H9 (cell line): ENCODE measurements around the gene CAMP. TPM values are rescaled to one million over a fixed set of nuclear protein-coding genes. Genes with fewer than 3 reads are reported as not detected.

Source experiments
- DNase-seq: peaks from one replicate; pipeline ENCODE4 v3.0.0-alpha.2; 2017
- H2AFZ ChIP-seq: one replicate; pipeline ENCODE4 v1.6.1; 2013; ENCODE audit warnings: mild to moderate bottlenecking, low read length, control low read depth, moderate library complexity
- H2AK5ac ChIP-seq: 2 replicates; pipeline ENCODE4 v1.6.1; 2013; ENCODE audit warnings: low read length, control low read depth, mixed read lengths; ENCODE audit not compliant: insufficient read length
- H2BK120ac ChIP-seq: one replicate; pipeline ENCODE4 v1.6.1; 2013; ENCODE audit warnings: low read depth, mild to moderate bottlenecking, low read length, control low read depth, inconsistent platforms; ENCODE audit not compliant: poor library complexity, severe bottlenecking
- H2BK12ac ChIP-seq: 2 replicates; pipeline ENCODE4 v1.6.1; 2013; ENCODE audit warnings: low read length, control low read depth, mixed read lengths, low read depth; ENCODE audit not compliant: insufficient read length
- H2BK15ac ChIP-seq: 2 replicates; pipeline ENCODE4 v1.6.1; 2013; ENCODE audit warnings: low read depth, low read length, control low read depth
- H2BK20ac ChIP-seq: one replicate; pipeline ENCODE4 v1.6.1; 2013; ENCODE audit warnings: low read depth, mild to moderate bottlenecking, low read length, control low read depth, inconsistent platforms; ENCODE audit not compliant: poor library complexity, severe bottlenecking
- H2BK5ac ChIP-seq: 2 replicates; pipeline ENCODE4 v1.6.1; 2013; ENCODE audit warnings: low read length, control low read depth, mixed read lengths; ENCODE audit not compliant: insufficient read length
- H3K14ac ChIP-seq: 2 replicates; pipeline ENCODE4 v1.6.1; 2013; ENCODE audit warnings: low read length, control low read depth; ENCODE audit not compliant: insufficient read depth
- H3K18ac ChIP-seq: 2 replicates; pipeline ENCODE4 v1.6.1; 2013; ENCODE audit warnings: low read depth, mild to moderate bottlenecking, mixed read lengths, low read length, control low read depth; ENCODE audit not compliant: insufficient read length
- H3K23ac ChIP-seq: 2 replicates; pipeline ENCODE4 v1.6.1; 2013; ENCODE audit warnings: low read length, control low read depth, mixed read lengths, low read depth; ENCODE audit not compliant: insufficient read length
- H3K23me2 ChIP-seq: 2 replicates; pipeline ENCODE4 v1.6.1; 2013; ENCODE audit warnings: low read depth, mild to moderate bottlenecking, mixed read lengths, low read length, control low read depth; ENCODE audit not compliant: insufficient read length, poor library complexity, severe bottlenecking
- H3K27ac ChIP-seq: 2 replicates; pipeline ENCODE4 v1.5.1; 2013; ENCODE audit warnings: low read length, control low read depth, mixed read lengths, low read depth; ENCODE audit not compliant: insufficient read length
- H3K27me3 ChIP-seq: 2 replicates; pipeline ENCODE4 v1.6.1; 2013; ENCODE audit warnings: low read length, control low read depth, inconsistent platforms; ENCODE audit not compliant: insufficient read depth
- H3K4ac ChIP-seq: 2 replicates; pipeline ENCODE4 v1.6.1; 2013; ENCODE audit warnings: low read depth, mild to moderate bottlenecking, control low read depth, inconsistent platforms, low read length, moderate library complexity
- H3K4me1 ChIP-seq: 2 replicates; pipeline ENCODE4 v1.6.1; 2013; ENCODE audit warnings: low read length, control low read depth, inconsistent platforms; ENCODE audit not compliant: insufficient read depth
- H3K4me2 ChIP-seq: 2 replicates; pipeline ENCODE4 v1.6.1; 2013; ENCODE audit warnings: low read length, control low read depth, mixed read lengths; ENCODE audit not compliant: insufficient read length, insufficient read depth
- H3K56ac ChIP-seq: 2 replicates; pipeline ENCODE4 v1.6.1; 2013; ENCODE audit warnings: low read depth, mild to moderate bottlenecking, mixed read lengths, low read length, control low read depth; ENCODE audit not compliant: insufficient read length
- H3K79me1 ChIP-seq: 2 replicates; pipeline ENCODE4 v1.6.1; 2013; ENCODE audit warnings: low read depth, mild to moderate bottlenecking, moderate library complexity, low read length, control low read depth, inconsistent platforms; ENCODE audit not compliant: insufficient read depth, poor library complexity, severe bottlenecking
- H3K79me2 ChIP-seq: 2 replicates; pipeline ENCODE4 v1.6.1; 2013; ENCODE audit warnings: low read length, control low read depth, inconsistent platforms; ENCODE audit not compliant: insufficient read depth
- H3K9ac ChIP-seq: 2 replicates; pipeline ENCODE4 v1.6.1; 2013; ENCODE audit warnings: low read length, control low read depth, mixed read lengths; ENCODE audit not compliant: insufficient read length; ENCODE audit errors: extremely low read depth
- H3K9me3 ChIP-seq: one replicate; pipeline ENCODE4 v1.6.1; 2013; ENCODE audit warnings: low read depth, low read length, inconsistent platforms; ENCODE audit not compliant: control insufficient read depth
- H3T11ph ChIP-seq: one replicate; pipeline ENCODE4 v1.6.1; 2013; ENCODE audit warnings: mild to moderate bottlenecking, low read length, control low read depth, inconsistent platforms
- H4K20me1 ChIP-seq: one replicate; pipeline ENCODE4 v1.6.1; 2013; ENCODE audit not compliant: control insufficient read depth, insufficient read length, insufficient read depth
- H4K5ac ChIP-seq: 2 replicates; pipeline ENCODE4 v1.6.1; 2013; ENCODE audit warnings: low read depth, mild to moderate bottlenecking, mixed read lengths, low read length, control low read depth; ENCODE audit not compliant: insufficient read length
- H4K8ac ChIP-seq: replicated peaks from 2 replicates; pipeline ENCODE4 v1.6.1; 2013; ENCODE audit warnings: low read length, control low read depth, mixed read lengths, low read depth; ENCODE audit not compliant: insufficient read length
- H4K91ac ChIP-seq: 2 replicates; pipeline ENCODE4 v1.6.1; 2013; ENCODE audit warnings: low read depth, mild to moderate bottlenecking, moderate library complexity, mixed read lengths, low read length, control low read depth; ENCODE audit not compliant: insufficient read length
- H3K27ac Mint-ChIP-seq, 3 experiments: 2 replicates in 2 of 3; 3 replicates in 1 of 3; pipeline ENCODE4 v1.8.0; 2020 to 2021; ENCODE audit warnings: mixed read lengths in 3 of 3, mild to moderate bottlenecking in 1 of 3, moderate library complexity in 1 of 3
- H3K27me3 Mint-ChIP-seq: 2 replicates; pipeline ENCODE4 v1.8.0; 2021; ENCODE audit warnings: low read depth, mild to moderate bottlenecking, moderate library complexity, mixed read lengths
- H3K36me3 Mint-ChIP-seq, 3 experiments: 2 replicates in 2 of 3; 3 replicates in 1 of 3; pipeline ENCODE4 v1.8.0; 2020 to 2021; ENCODE audit warnings: low read depth in 3 of 3, mixed read lengths in 3 of 3; ENCODE audit not compliant: insufficient read depth in 1 of 3
- H3K4me1 Mint-ChIP-seq, 2 experiments: 2 replicates each; pipeline ENCODE4 v1.8.0; 2020; ENCODE audit warnings: mixed read lengths in 2 of 2
- H3K4me3 Mint-ChIP-seq, 2 experiments: 2 replicates in 1 of 2; 3 replicates in 1 of 2; pipeline ENCODE4 v1.8.0; 2020 to 2021; ENCODE audit warnings: mild to moderate bottlenecking in 2 of 2, mixed read lengths in 2 of 2, moderate library complexity in 1 of 2
- H3K9me3 Mint-ChIP-seq, 2 experiments: 2 replicates in 1 of 2; 3 replicates in 1 of 2; pipeline ENCODE4 v1.8.0; 2020; ENCODE audit warnings: mild to moderate bottlenecking in 2 of 2, mixed read lengths in 2 of 2, moderate library complexity in 1 of 2
- WGBS: extraction: QIAGEN DNeasy Blood & Tissue Kit; methylation state at CpG from one replicate; pipeline ENCODE4 v1.1.7; 2013; ENCODE audit warnings: missing lambda C conversion rate, low lambda C conversion rate, mixed read lengths; ENCODE audit not compliant: insufficient read length; ENCODE audit errors: extremely low coverage; 5-methylcytosine and 5-hydroxymethylcytosine counted together
- total RNA-seq: library from RNA; stranded (reverse); gene quantifications from 2 replicates; pipeline ENCODE4 v1.2.1, GENCODE V29; 2021
- TF ChIP-seq, protein P1 (sequence below): fragments of 200-600 bp; sonication (generic); conservative IDR thresholded peaks from 3 replicates; pipeline ENCODE4 v1.8.0; 2021; ENCODE audit warnings: antibody characterized with exemption, mild to moderate bottlenecking

The CAMP gene
- total RNA-seq, 1 experiment from 2014 or later: not detected

GRCh38 chr3:48194446-48195071, 28.7 kb upstream of the CAMP start:
- no peak overlapping the region for H3K4ac ChIP-seq
- TF ChIP-seq, protein P1, sequence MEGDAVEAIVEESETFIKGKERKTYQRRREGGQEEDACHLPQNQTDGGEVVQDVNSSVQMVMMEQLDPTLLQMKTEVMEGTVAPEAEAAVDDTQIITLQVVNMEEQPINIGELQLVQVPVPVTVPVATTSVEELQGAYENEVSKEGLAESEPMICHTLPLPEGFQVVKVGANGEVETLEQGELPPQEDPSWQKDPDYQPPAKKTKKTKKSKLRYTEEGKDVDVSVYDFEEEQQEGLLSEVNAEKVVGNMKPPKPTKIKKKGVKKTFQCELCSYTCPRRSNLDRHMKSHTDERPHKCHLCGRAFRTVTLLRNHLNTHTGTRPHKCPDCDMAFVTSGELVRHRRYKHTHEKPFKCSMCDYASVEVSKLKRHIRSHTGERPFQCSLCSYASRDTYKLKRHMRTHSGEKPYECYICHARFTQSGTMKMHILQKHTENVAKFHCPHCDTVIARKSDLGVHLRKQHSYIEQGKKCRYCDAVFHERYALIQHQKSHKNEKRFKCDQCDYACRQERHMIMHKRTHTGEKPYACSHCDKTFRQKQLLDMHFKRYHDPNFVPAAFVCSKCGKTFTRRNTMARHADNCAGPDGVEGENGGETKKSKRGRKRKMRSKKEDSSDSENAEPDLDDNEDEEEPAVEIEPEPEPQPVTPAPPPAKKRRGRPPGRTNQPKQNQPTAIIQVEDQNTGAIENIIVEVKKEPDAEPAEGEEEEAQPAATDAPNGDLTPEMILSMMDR: peak; percentile 92
- H3K4me1 ChIP-seq: peaks cover 2% of the 10 kb centered on the region; the same call in 1 of the 2 replicates

More at GRCh38 chr3:48194446-48195071, 28.7 kb upstream of the CAMP start:
- H2AFZ ChIP-seq: peak overlapping the region; percentile 34
- H3K18ac ChIP-seq: no peak overlapping the region
- no peak overlapping the region for H4K5ac ChIP-seq
- H3K36me3 Mint-ChIP-seq: no peaks in the 10 kb centered on the region; a peak in 1 of 7 replicates
- H3K23me2 ChIP-seq: no peaks in the 10 kb centered on the region
- H3K9me3 ChIP-seq: no peaks in the 10 kb centered on the region
- H2AK5ac ChIP-seq: no peak overlapping the region
- peaks cover 3% of the 10 kb centered on the region; the same call in 1 of the 2 replicates for H3K27me3 Mint-ChIP-seq
- no peak overlapping the region; a peak in 1 of 5 replicates for H3K4me3 Mint-ChIP-seq
- no CpG with 5 or more reads among the region's 9 CpGs for WGBS
- H3K27ac Mint-ChIP-seq: no peak overlapping the region
- H3T11ph ChIP-seq: no peak overlapping the region
- H3K14ac ChIP-seq: no peak overlapping the region
- no peak overlapping the region for H2BK120ac ChIP-seq
- H2BK5ac ChIP-seq: no peak overlapping the region
- no peaks in the 10 kb centered on the region for H3K79me2 ChIP-seq
- H3K56ac ChIP-seq: no peak overlapping the region
- H3K27me3 ChIP-seq: no peaks in the 10 kb centered on the region
- no peak overlapping the region for H2BK20ac ChIP-seq
- H4K20me1 ChIP-seq: no peaks in the 10 kb centered on the region
- H3K79me1 ChIP-seq: no peaks in the 10 kb centered on the region
- H3K27ac ChIP-seq: no peak overlapping the region
- H3K4me2 ChIP-seq: no peak overlapping the region
- peak; percentile 84 for DNase-seq
- no peak overlapping the region for H4K8ac ChIP-seq
- no peak overlapping the region for H2BK12ac ChIP-seq
- H4K91ac ChIP-seq: no peak overlapping the region
- no peak overlapping the region for H3K23ac ChIP-seq
- H2BK15ac ChIP-seq: no peak overlapping the region
- no peaks in the 10 kb centered on the region; a peak in 1 of 5 replicates for H3K9me3 Mint-ChIP-seq
- H3K9ac ChIP-seq: no peak overlapping the region
- peaks cover 33 to 35% of the 10 kb centered on the region in 2 experiments for H3K4me1 Mint-ChIP-seq
